Measurements from ENCODE around the gene NLGN4X.

- no peak for TF ChIP-seq GATA2 (IDR thresholded peaks at IDR 0.05; ENCODE audit: low read depth, low read length)
- no peak for TF ChIP-seq GATA3 (IDR thresholded peaks at IDR 0.05; ENCODE audit: low read depth, low read length)
Observed at GRCh38 chrX:6159468-6159867, 69.2 kb downstream of the NLGN4X start.

All from SH-SY5Y (cell line).